HCT116 (cell line): ENCODE measurements around the gene LRRK1. TPM values are rescaled to one million over a fixed set of nuclear protein-coding genes. Genes with fewer than 3 reads are reported as not detected.

ENCODE experiments used
- ATAC-seq: fragments of 200-7000 bp; cut with Tn5 transposase; 2 replicates; pipeline ENCODE4 v1.9.1; 2020; ENCODE audit warnings: mild to moderate bottlenecking, moderate library complexity
- BruUV-seq: library from RNA; stranded (reverse); fragments of 400-500 nt; replicated peaks from 2 replicates; lab custom pipeline; 2021; lab: Mats Ljungman, UMichigan
- CTCF ChIA-PET: fragments of 300-600 bp; sonication (Branson Sonifier 250); formaldehyde crosslinking; loops from one replicate; lab custom pipeline; 2021; ENCODE audit warnings: antibody characterized with exemption; lab: Charles Lee
- POLR2A ChIA-PET: fragments of 300-600, 350-600 bp; sonication (Branson Sonifier 250); formaldehyde crosslinking; loops from one replicate; lab custom pipeline; 2021; ENCODE audit warnings: antibody characterized with exemption; lab: Charles Lee
- RAD21 ChIA-PET, 2 experiments: fragments of 300-600 bp; sonication (Branson Sonifier 250); formaldehyde crosslinking; loops; one replicate each; lab custom pipeline; 2023; ENCODE audit warnings: low total read pairs in 2 of 2; ENCODE audit not compliant: uncharacterized antibody in 2 of 2, unreplicated experiment in 2 of 2, low non-redundant PET in 1 of 2; lab: Charles Lee
- DNase-seq: peaks from one replicate; pipeline ENCODE4 v3.0.0-alpha.2; 2010; ENCODE audit warnings: low read depth, low spot score
- H2AFZ ChIP-seq: fragments of 200-600 bp; shearing (Covaris generic), sonication (generic); 2 replicates; pipeline ENCODE4 v1.6.1; 2017; ENCODE audit warnings: low read depth, mixed run types, mixed read lengths, antibody characterized with exemption, low read length; ENCODE audit not compliant: poor library complexity, severe bottlenecking
- H3K27ac ChIP-seq: 2 replicates; pipeline ENCODE4 v1.5.1; 2012; ENCODE audit warnings: low read depth, low read length
- H3K27me3 ChIP-seq: fragments of 200-600 bp; sonication (generic); 2 replicates; pipeline ENCODE4 v1.6.1; 2016; ENCODE audit warnings: mixed run types, low read length, mixed read lengths; ENCODE audit not compliant: insufficient read depth
- H3K36me3 ChIP-seq, 2 experiments: fragments of 200-500 bp in 1 of 2; fragments of 200-600 bp in 1 of 2; sonication (Bioruptor generic) in 1 of 2; sonication (generic) in 1 of 2; 2 replicates each; pipeline versions ENCODE4 v1.5.1 to v1.6.1; 2014 to 2016; ENCODE audit warnings: low read length in 2 of 2, inconsistent platforms in 1 of 2, mixed read lengths in 1 of 2, mixed run types in 1 of 2; ENCODE audit not compliant: insufficient read depth in 2 of 2, control insufficient read depth in 1 of 2
- H3K4me1 ChIP-seq, 2 experiments: fragments of 200-600 bp in 1 of 2; sonication (generic) in 1 of 2; 2 replicates each; pipeline versions ENCODE4 v1.5.1 to v1.6.1; 2012 to 2017; ENCODE audit warnings: low read length in 2 of 2, inconsistent platforms in 1 of 2, mild to moderate bottlenecking in 1 of 2, mixed read lengths in 1 of 2, mixed run types in 1 of 2, moderate library complexity in 1 of 2; ENCODE audit not compliant: insufficient read depth in 2 of 2, control insufficient read depth in 1 of 2
- H3K4me2 ChIP-seq: fragments of 200-600 bp; sonication (generic); 2 replicates; pipeline ENCODE4 v1.6.1; 2017; ENCODE audit warnings: mixed run types, low read length, mixed read lengths
- H3K4me3 ChIP-seq, 2 experiments: fragments of 200-600 bp in 1 of 2; sonication (generic) in 1 of 2; replicated peaks in 1 of 2; 2 replicates each; pipeline ENCODE4 v1.5.1; 2011 to 2016; ENCODE audit warnings: low read length in 2 of 2, control low read depth in 1 of 2, low read depth in 1 of 2, mild to moderate bottlenecking in 1 of 2, mixed read lengths in 1 of 2, mixed run types in 1 of 2
- H3K79me2 ChIP-seq: fragments of 200-600 bp; sonication (generic); 2 replicates; pipeline ENCODE4 v1.6.1; 2017; ENCODE audit warnings: mild to moderate bottlenecking, mixed run types, low read length, moderate library complexity, mixed read lengths; ENCODE audit not compliant: insufficient read depth
- H3K9ac ChIP-seq: fragments of 200-600 bp; sonication (generic); 2 replicates; pipeline ENCODE4 v1.6.1; 2016; ENCODE audit warnings: low read length, mixed read lengths
- H3K9me2 ChIP-seq: fragments of 200-600 bp; sonication (generic), shearing (Covaris generic); 2 replicates; pipeline ENCODE4 v1.6.1; 2017; ENCODE audit warnings: mixed run types, mild to moderate bottlenecking, moderate library complexity; ENCODE audit not compliant: insufficient read depth
- H3K9me3 ChIP-seq, 2 experiments: fragments of 200-500 bp in 1 of 2; fragments of 200-600 bp in 1 of 2; sonication (Bioruptor generic) in 1 of 2; sonication (generic) in 1 of 2; 2 replicates each; pipeline ENCODE4 v1.6.1; 2014 to 2017; ENCODE audit warnings: low read length in 2 of 2, mixed read lengths in 2 of 2, inconsistent platforms in 1 of 2, low read depth in 1 of 2, mild to moderate bottlenecking in 1 of 2, mixed run types in 1 of 2, moderate library complexity in 1 of 2; ENCODE audit not compliant: control insufficient read depth in 1 of 2, insufficient read depth in 1 of 2
- H4K20me1 ChIP-seq: fragments of 200-600 bp; sonication (generic), shearing (Covaris generic); 2 replicates; pipeline ENCODE4 v1.6.1; 2017; ENCODE audit warnings: mixed run types, mild to moderate bottlenecking, moderate library complexity; ENCODE audit not compliant: insufficient read depth
- CBX3 ChIP-seq: IDR thresholded peaks from 2 replicates; pipeline ENCODE4 v1.6.1; 2012; ENCODE audit warnings: low read depth
- ELF1 ChIP-seq: IDR thresholded peaks from 2 replicates; pipeline ENCODE4 v1.6.1; 2012; ENCODE audit warnings: low read depth, borderline replicate concordance
- FOSL1 ChIP-seq: IDR thresholded peaks from 2 replicates; pipeline ENCODE4 v1.6.1; 2012; ENCODE audit warnings: low read depth
- POLR2A ChIP-seq: IDR thresholded peaks from 2 replicates; pipeline ENCODE4 v1.7.0; 2011; ENCODE audit warnings: borderline replicate concordance; ENCODE audit not compliant: insufficient read depth, insufficient read length; ENCODE audit errors: extremely low read depth
- RAD21 ChIP-seq: IDR thresholded peaks from 2 replicates; pipeline ENCODE4 v1.6.1; 2012; ENCODE audit warnings: low read depth, mild to moderate bottlenecking
- SP1 ChIP-seq: IDR thresholded peaks from 2 replicates; pipeline ENCODE4 v1.6.1; 2012; ENCODE audit warnings: low read depth
- SRF ChIP-seq: IDR thresholded peaks from 2 replicates; pipeline ENCODE4 v1.6.1; 2012; ENCODE audit warnings: low read depth
- ZFX ChIP-seq: fragments of 450-650 bp; IDR thresholded peaks from 2 replicates; pipeline ENCODE4 v1.6.1; 2017
- intact Hi-C: fragments of 100-400 bp; cut with micrococcal nuclease; formaldehyde crosslinking; loops from 2 replicates; pipeline ENCODE4 v1.10.0; 2022
- total RNA-seq: library from RNA; stranded (reverse); gene quantifications from one replicate; pipeline ENCODE4 v1.2.1, GENCODE V29; 2021; ENCODE audit not compliant: unreplicated experiment
- TF ChIP-seq, protein P1 (sequence below), 3 experiments: fragments of 200-600 bp in 1 of 3; sonication (generic) in 1 of 3; IDR thresholded peaks in 2 of 3; conservative IDR thresholded peaks in 1 of 3; 2 replicates each; pipeline ENCODE4 v1.5.1; 2012 to 2017; ENCODE audit warnings: low read depth in 2 of 3, low read length in 2 of 3, antibody characterized with exemption in 1 of 3, borderline replicate concordance in 1 of 3, control low read depth in 1 of 3, mild to moderate bottlenecking in 1 of 3, mixed read lengths in 1 of 3, mixed run types in 1 of 3, moderate library complexity in 1 of 3; ENCODE audit not compliant: insufficient read depth in 1 of 3
- TF ChIP-seq, protein P2 (sequence below): IDR thresholded peaks from 2 replicates; pipeline ENCODE4 v1.6.1; 2012
- TF ChIP-seq, protein P3 (sequence below): IDR thresholded peaks from 2 replicates; pipeline ENCODE4 v1.6.1; 2011; ENCODE audit warnings: mild to moderate bottlenecking, low read length, moderate library complexity; ENCODE audit not compliant: insufficient replicate concordance; ENCODE audit errors: extremely low read depth
- TF ChIP-seq, protein P4 (sequence below): IDR thresholded peaks from 2 replicates; pipeline ENCODE4 v1.6.1; 2012; ENCODE audit warnings: low read depth

LRRK1 gene
- total RNA-seq, 1 experiment from 2014 or later: 21.6 TPM

DNA sequence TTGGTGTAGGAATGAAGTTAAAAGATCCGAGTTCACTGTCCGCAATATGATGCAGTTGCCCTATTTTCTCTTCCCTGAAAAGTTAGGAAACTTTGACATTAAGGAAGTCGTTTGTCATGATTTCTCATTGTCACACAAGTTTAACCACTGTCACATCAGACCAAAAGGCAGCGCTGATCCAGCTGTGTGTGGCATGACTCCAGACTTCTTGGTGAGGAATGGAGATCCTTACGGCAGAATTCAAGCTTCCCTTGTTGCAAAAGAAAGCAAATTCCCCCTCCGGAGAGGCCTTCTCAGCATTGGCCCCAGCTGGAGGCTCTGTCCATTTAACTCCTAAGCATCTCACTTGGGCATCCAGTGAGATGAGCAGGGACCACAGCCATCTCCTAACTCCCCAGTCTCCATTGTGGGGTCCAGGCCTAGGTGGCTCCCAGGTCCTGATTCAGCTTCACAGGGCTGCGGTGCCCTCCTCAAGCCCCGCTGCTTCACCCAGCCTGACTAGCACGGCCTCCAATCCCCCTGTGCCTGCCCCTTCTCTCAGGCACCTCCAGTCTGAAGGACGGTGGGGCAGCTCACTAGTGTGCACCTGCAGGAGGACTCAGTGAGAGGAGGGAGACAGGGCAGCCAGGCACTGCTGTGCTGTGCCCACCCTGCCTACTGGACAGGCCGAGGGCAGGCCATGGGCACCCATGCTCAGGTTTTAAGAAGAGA is 173.2 kb downstream of the LRRK1 start:
- peaks cover 0 to 9% of the 10 kb centered on the region in 2 experiments; a peak in 1 of 4 replicates for H3K4me1 ChIP-seq
- intact Hi-C loops: no loop called here
- H3K27ac ChIP-seq: no peak overlapping the region
- no peak overlapping the region for H3K4me3 ChIP-seq
- no peaks in the 10 kb centered on the region for H3K36me3 ChIP-seq
- H3K9me3 ChIP-seq: no peaks in the 10 kb centered on the region
- H3K9ac ChIP-seq: no peak overlapping the region
- POLR2A ChIA-PET: no interaction called here
- H3K4me2 ChIP-seq: no peak overlapping the region
- no peaks in the 10 kb centered on the region for H4K20me1 ChIP-seq
- RAD21 ChIA-PET: no interaction called here
- H3K79me2 ChIP-seq: no peaks in the 10 kb centered on the region
- ATAC-seq (no peak), DNase-seq (no peak)
- H3K9me2 ChIP-seq: no peaks in the 10 kb centered on the region
- no peaks in the 10 kb centered on the region for H3K27me3 ChIP-seq
- no peak overlapping the region for H2AFZ ChIP-seq
- no TSS peak for BruUV-seq
- TF ChIP-seq SRF: no peak
- TF ChIP-seq RAD21: no peak
- TF ChIP-seq POLR2A: no peak
- TF ChIP-seq, protein P1, sequence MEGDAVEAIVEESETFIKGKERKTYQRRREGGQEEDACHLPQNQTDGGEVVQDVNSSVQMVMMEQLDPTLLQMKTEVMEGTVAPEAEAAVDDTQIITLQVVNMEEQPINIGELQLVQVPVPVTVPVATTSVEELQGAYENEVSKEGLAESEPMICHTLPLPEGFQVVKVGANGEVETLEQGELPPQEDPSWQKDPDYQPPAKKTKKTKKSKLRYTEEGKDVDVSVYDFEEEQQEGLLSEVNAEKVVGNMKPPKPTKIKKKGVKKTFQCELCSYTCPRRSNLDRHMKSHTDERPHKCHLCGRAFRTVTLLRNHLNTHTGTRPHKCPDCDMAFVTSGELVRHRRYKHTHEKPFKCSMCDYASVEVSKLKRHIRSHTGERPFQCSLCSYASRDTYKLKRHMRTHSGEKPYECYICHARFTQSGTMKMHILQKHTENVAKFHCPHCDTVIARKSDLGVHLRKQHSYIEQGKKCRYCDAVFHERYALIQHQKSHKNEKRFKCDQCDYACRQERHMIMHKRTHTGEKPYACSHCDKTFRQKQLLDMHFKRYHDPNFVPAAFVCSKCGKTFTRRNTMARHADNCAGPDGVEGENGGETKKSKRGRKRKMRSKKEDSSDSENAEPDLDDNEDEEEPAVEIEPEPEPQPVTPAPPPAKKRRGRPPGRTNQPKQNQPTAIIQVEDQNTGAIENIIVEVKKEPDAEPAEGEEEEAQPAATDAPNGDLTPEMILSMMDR (IDR thresholded peaks at IDR 0.05 in 2 of 3, conservative IDR thresholded peaks at IDR 0.05 in 1 of 3; ENCODE audit: borderline replicate concordance in 1 of 3, insufficient read depth in 1 of 3, low read depth in 2 of 3, low read length in 2 of 3): no peak
- TF ChIP-seq, protein P2, sequence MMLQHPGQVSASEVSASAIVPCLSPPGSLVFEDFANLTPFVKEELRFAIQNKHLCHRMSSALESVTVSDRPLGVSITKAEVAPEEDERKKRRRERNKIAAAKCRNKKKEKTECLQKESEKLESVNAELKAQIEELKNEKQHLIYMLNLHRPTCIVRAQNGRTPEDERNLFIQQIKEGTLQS: no peak
- TF ChIP-seq FOSL1: no peak
- TF ChIP-seq SP1: no peak
- no peak for TF ChIP-seq ELF1
- no peak for TF ChIP-seq CBX3
- TF ChIP-seq, protein P3, sequence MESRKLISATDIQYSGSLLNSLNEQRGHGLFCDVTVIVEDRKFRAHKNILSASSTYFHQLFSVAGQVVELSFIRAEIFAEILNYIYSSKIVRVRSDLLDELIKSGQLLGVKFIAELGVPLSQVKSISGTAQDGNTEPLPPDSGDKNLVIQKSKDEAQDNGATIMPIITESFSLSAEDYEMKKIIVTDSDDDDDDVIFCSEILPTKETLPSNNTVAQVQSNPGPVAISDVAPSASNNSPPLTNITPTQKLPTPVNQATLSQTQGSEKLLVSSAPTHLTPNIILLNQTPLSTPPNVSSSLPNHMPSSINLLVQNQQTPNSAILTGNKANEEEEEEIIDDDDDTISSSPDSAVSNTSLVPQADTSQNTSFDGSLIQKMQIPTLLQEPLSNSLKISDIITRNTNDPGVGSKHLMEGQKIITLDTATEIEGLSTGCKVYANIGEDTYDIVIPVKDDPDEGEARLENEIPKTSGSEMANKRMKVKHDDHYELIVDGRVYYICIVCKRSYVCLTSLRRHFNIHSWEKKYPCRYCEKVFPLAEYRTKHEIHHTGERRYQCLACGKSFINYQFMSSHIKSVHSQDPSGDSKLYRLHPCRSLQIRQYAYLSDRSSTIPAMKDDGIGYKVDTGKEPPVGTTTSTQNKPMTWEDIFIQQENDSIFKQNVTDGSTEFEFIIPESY: no peak
- TF ChIP-seq ZFX: no peak
- TF ChIP-seq, protein P4, sequence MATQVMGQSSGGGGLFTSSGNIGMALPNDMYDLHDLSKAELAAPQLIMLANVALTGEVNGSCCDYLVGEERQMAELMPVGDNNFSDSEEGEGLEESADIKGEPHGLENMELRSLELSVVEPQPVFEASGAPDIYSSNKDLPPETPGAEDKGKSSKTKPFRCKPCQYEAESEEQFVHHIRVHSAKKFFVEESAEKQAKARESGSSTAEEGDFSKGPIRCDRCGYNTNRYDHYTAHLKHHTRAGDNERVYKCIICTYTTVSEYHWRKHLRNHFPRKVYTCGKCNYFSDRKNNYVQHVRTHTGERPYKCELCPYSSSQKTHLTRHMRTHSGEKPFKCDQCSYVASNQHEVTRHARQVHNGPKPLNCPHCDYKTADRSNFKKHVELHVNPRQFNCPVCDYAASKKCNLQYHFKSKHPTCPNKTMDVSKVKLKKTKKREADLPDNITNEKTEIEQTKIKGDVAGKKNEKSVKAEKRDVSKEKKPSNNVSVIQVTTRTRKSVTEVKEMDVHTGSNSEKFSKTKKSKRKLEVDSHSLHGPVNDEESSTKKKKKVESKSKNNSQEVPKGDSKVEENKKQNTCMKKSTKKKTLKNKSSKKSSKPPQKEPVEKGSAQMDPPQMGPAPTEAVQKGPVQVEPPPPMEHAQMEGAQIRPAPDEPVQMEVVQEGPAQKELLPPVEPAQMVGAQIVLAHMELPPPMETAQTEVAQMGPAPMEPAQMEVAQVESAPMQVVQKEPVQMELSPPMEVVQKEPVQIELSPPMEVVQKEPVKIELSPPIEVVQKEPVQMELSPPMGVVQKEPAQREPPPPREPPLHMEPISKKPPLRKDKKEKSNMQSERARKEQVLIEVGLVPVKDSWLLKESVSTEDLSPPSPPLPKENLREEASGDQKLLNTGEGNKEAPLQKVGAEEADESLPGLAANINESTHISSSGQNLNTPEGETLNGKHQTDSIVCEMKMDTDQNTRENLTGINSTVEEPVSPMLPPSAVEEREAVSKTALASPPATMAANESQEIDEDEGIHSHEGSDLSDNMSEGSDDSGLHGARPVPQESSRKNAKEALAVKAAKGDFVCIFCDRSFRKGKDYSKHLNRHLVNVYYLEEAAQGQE: no peak
- CTCF ChIA-PET: no interaction called here
